HG03439 (cell line): ENCODE measurements around the gene CDK4.
"Not testable (repeated sequence)": the region's sequence is repeated elsewhere in the genome, so short reads cannot be mapped to it uniquely, and the experiment has no call there.

ENCODE experiments used
- ATAC-seq: cut with Tn5 transposase; IDR thresholded peaks from one replicate; pipeline ENCODE4 v1.9.1; 2021; ENCODE audit warnings: mild to moderate bottlenecking, moderate library complexity; ENCODE audit not compliant: unreplicated experiment

CDK4 gene

DNA sequence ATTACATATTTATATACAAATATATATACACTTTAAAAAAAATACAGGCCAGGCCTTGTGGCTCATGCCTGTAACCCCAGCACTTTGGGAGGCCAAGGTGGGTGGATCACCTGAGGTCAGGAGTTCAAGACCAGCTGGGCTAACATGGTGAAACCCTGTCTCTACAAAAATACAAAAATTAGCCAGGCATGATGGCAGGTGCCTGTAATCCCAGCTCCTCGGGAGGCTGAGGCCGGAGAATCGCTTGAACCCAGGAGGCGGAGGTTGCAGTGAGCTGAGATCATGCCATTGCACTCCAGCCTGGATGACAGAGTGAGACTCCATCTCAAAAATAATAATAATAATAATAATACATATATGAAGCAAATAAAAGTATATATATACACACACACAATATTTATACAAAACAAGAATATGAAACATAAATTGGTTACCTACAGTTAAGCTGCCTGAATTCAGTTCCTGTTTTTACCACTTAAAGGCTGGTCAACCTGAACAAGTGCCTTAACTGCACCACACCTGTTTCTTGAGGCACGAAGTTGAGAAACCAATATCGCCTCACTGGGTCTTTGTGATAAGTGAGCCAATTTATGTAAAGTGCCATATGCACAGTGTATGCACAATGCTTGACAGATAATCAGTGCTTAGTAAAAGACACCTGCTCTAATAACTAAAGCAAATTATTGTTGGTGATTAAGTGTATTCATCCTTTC, 36.9 kb downstream of the CDK4 start:
- ATAC-seq: not testable (repeated sequence)

DNA sequence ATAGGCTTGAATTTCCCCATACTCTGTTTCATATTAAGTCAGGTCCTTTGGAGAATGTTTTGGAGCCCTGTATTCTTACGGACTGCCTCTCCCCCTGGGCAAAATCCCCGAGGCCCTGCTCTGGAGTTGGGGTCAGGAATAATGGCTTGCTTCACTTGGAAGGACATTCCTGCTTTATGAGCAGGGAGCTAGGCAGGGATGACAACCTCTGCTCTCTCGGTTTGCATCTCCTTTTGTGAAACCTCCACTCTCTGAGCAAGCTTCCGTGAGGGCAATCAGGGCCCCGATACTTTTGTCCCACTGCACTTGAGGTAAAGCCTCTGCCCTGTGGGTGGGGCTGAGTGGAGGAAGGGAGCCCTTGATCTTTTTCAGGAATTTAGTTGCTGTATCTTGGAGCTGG, 38.9 kb downstream of the CDK4 start:
- ATAC-seq: no peak

DNA sequence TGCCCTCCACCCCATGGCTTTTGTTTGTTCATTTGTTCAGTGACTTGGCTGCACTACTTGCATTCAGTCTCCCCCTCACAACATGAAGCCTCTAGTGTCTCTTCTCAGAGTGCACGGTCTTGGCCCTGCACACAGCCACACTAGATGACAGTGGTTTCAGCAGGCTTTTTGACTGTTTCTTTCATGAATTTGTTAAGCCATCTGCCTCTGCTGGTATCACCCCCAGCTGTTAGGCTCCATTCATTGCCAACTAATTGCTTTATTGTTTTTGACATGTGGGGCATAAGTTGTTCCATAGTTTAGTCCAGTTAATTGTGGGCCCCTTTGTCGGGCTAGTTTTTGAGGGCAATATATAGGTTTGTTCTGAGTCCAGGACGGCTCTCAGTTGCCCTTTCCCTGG, 39.4 kb downstream of the CDK4 start:
- ATAC-seq: no peak

DNA sequence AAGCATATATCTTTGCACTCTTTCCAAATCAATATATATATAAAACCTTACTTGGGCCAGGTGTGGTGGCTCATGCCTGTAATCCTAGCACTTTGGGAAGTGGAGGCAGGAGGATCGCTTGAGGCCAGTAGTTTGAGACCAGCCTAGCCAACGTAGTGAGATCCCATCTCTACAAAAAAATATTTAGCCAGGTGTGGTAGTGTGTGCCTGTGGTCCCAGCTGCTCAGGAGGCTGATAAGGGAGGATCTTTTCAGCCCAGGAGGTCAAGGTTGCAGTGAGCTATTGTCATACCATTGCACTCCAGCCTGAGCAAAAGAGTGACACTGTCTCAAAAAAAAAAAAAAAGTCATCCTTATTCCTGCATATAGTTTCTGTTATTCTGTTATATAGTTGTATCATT, 43.8 kb downstream of the CDK4 start:
- ATAC-seq: no peak

DNA sequence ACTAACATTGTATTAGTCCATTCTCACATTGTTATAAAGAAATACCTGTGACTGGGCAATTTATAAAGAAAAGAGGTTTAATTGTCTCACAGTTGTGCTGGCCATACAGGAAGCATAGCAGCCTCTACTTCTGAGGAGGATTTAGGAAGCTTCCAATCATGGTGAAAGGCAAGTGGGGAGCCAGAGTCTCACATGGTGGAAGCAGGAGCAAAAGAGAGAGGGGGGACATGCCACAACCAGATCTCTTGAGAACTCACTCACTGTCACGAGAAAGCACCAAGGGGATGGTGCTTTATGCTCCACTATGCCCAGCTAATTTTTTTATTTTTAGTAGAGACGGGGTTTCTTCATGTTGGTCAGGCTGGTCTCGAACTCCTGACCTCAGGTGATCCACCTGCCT, 44.9 kb downstream of the CDK4 start:
- no peak for ATAC-seq

DNA sequence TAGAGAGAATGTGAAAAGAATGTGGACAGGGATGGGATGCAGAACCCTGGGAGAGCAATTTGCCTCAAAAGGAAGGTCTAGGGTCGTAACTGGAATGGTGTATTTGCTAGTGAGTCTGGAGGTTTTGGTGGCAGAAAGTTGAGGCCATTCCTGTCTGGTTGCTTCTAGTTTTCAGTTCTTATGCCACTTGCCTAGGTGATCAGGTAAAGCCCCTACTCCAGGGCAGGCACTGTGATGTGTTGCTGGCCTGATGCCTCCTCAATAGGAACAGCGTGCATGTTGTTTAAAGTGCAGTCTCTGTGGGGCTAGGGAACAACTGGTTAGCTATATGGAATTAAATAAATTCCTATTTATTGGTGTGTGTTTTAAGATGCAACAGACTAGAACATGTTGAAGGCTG, 51.8 kb downstream of the CDK4 start:
- ATAC-seq: no peak

DNA sequence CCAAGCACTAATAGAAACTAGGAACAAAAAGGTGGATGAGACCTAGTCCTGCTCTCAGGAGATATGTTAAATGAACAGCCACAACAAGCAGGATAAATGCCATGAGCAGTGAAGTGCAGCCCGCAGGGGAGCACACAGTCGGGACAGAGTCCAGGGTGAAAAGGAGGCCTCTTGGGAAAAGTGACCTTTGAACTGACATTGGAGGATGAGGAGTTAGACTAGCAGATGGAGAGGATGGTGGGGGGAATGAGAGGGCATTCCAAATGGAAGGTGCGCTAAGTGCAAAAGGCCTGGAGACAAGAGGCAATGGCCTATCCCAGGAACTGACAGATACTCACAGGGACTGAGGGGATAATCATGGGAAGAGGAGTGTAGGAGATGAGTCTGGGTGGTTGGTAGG, 53.7 kb downstream of the CDK4 start:
- ATAC-seq: no peak
